ENCODE results near the gene ATP6AP1. TPM values are rescaled to one million over a fixed set of nuclear protein-coding genes. Genes with fewer than 3 reads are reported as not detected.

Gene ATP6AP1
- total RNA-seq, result 125 and 186 TPM in 2 replicates

GRCh38 chrX:154428176-154429171 lies at the start of gene ATP6AP1:
Gene ATP6AP1 (plus strand): TSS chrX:154428677. CDS start chrX:154428693, 16 bp downstream.

DNA sequence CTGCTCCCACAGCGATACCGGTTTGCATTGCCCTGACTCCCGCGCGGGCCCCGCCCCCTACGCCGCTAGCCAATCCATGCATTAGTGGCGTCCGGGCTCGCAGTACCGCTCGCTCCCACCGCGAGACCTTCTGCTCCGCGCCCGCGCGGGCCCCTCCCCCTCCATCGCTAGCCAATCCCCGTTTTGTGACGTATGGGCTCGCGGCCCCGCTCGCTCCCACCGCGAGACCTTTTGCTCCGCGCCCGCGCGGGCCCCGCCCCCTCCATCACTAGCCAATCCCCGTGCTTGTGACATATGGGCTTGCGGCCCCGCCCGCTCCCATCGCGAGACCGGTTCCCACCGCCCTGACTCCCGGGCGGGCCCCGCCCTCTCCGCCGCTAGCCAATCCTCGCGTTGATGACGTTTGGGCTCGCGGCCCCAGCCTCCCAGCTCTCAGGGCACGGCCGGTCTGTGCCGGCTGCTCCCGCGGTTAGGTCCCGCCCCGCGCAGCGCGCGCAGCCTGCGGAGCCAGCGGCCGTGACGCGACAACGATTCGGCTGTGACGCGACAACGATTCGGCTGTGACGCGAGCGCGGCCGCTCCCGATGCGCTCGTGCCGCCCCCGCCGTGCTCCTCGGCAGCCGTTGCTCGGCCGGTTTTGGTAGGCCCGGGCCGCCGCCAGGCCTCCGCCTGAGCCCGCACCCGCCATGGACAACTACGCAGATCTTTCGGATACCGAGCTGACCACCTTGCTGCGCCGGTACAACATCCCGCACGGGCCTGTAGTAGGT lies 49.5 kb upstream of the ATP6AP1 start, which contains the start of gene EMD:
Gene EMD, plus strand, starts transcription at position 497 of the 770 bp plus-strand sequence. Its CDS starts 190 bp downstream, at position 687.

DNA sequence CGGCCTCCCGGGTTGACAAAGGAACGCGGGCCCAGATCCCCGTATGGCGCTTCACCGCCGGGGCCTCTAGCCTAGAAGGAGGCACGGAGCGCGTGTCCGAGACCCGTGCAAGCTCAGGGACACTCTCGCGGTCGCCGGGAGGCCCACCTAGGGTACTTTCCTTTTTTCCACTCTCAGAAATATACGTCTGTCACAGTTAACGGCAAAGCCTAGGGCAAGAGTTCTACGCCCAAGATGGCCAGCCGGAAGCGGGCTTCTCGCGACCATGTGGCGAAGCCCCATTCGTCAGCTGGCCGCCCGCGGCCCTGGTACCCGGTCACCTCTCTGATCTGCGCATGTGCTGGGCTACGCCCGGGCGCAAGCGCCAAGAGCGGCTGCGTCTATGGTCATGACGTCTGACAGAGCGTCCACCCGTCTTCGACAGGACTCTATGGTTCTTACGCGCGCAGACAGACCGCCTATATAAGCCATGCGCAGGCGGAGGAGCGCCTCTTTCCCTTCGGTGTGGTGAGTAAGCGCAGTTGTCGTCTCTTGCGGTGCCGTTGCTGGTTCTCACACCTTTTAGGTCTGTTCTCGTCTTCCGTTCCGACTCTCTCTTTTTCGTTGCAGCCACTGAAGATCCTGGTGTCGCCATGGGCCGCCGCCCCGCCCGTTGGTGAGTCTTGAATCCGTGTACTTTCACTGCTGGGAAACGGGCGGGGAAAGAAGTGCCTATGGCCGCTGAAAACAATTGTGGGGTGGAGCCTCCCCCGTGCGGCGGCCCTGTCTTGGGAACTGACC lies 30.4 kb upstream of the ATP6AP1 start, which contains the start of gene RPL10:
Gene RPL10, plus strand, starts transcription at position 490 of the 780 bp plus-strand sequence. Its CDS starts 143 bp downstream, at position 633.

DNA sequence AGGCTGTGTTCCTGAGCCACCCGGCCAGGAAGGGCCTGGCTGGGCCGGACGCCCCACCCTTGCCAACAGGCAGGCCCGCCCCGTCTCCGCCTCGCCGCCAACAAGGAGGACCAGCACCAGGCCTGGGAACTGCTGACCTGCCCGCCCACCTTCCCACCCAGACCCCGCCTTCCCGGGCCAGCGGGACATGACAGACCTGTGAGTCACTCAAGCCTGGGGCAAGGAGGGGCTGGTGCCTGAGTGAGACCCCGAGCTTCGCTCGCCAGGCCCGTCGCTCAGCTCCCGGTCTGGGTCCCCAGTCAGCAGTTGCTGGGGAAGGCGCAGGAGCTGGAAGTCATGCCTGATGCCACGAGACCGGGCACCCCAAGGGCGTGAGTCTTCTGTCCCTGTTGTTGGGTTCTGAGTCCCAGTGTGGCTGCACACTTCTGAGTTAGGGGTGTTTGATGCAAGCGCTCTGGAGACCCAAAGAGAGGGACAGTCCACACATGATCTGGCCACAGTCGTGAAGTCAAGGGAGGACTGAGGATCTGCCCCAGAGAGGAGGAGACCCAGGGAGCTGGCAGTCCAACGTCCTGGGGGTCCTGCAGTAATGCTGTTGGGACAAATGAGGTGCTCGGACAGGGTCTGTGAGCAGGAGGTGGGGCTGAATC lies 19.1 kb upstream of the ATP6AP1 start, which contains the start of gene DNASE1L1:
Gene DNASE1L1, minus strand, starts transcription at position 33 of the 650 bp plus-strand sequence. CDS start 3,686 bp downstream, outside the sequence.

DNA sequence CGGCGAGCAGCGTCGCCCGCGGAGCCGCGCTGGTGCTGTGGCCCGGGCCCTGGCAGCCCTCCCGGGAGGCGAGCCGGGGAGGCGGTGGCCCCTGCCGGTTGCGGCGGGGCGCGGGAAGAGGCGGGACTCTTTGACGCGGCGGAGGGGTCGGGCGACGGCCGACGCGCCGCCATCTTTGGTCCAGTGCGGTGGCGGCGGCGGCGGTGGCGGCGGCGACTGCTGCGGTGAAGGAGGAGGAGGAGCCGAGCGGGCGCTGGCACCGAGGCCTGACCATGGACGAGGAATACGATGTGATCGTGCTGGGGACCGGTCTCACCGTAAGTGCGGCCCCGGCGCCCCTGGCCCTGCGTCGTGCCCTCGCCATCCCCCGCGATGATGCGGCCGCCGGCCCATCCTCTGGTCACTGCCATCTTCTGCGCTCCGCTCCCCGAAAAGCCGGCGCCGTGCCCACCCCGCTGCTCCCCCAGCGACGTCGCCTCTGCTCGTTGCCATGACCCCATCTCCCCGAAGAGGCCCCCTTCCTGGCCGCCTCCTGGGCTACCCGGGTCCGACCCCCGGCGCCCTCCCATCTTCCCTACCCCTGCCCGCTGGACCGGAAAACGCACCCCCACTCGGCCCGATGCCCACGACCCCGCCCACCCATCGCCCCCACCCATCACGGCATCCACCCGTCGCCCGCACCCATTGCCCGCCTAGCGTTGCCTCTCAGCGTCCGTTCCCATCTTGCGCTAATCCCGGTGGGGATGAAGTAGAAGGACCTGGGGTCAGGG lies 8.7 kb downstream of the ATP6AP1 start, which contains the start of gene GDI1:
Gene GDI1, plus strand, starts transcription at position 172 of the 770 bp plus-strand sequence. Its CDS starts 101 bp downstream, at position 273.

GRCh38 chrX:154443992-154444754 lies 15.7 kb downstream of the ATP6AP1 start, which contains the start of gene FAM50A:
Gene FAM50A (plus strand): TSS chrX:154444141. CDS start chrX:154444236, 95 bp downstream.

DNA sequence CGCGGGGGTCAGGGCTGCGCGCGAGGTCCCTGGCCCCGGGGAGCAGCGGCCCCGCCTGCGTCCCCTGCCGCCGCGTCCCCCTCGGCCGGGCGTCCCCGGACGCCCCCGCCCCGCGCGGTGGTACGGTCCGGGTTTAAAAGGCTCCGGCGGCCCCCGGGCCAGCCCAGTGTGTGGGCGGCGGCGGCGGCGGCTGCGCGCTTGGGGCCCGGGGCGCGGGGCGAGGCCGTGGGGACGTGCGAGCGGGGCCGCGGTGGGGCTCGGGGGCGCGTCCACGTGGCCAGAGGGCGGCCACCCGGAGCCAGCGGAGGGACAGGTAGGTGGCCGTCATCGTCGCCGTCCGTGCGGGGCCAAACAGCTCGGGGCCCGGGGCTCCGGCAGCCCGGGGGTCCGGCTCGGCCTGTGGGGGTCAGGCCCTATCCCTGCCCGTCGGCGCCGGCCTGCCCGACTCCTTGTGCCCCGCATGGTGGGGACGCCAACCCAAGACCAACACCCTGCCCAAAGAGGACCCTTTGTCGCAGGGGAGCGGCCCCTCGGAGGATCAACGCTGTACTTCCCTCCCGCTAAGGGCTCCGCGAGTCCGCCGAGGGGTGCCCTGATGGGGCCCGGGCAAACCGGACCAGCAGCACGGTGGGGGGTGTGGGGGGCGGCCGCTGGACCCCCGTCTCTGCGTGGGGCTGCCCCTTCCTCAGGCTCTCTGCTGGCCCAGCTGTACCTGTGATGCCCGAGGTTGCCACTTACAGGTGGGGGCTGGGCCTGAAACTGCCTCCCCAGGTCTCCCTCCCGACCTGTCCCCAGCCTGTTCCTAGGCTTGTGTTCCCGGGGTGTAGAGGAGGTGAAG lies 29.9 kb downstream of the ATP6AP1 start, which contains the start of gene PLXNA3:
Gene PLXNA3, plus strand, starts transcription at position 166 of the 838 bp plus-strand sequence. CDS start 1,903 bp downstream, outside the sequence.

DNA sequence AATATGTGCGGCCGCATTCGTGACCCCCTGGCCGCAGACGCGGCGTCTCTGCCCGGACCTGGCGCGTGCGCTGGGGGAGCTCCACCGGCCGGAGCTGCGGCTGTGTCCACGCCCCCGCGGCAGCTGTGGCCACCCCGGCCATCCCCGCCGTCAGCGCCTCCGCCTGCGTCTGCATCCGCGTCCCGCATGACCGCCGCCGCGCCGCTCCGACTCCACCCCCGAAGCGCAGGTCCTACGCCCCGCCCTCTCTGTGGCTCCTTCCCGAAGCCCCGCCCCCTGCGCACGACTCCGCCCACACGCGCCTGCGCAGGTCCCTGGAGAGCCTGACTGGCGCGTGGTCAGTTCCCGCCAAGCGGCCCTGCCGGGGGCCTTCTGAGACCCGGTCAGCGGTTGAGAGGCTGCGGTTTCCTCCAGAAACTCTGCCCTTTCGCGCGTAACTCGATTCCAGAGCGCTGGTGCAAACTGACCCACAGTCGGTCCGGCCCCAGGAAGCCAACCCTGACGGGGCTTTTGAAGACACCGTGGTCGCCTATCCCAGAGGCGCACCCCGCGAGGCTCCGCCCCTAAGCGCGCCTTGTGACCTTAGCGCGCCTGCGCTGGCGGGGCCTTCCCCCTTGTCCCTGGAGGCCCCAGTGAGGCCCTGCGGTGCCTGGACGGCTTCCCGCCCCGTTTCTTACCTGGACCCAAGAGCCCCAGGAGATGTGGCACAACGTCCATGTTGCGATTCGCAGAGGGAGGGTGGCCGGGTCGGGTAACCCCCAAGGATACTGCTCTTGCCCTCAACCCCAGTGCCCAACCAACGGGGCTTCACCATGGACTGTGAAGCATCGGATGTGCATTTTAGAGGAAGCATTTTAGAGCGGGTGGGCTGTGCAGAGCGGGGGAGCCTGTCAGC lies 50.5 kb downstream of the ATP6AP1 start, which contains the start of gene LAGE3:
Gene LAGE3, minus strand, starts transcription at position 554 of the 895 bp plus-strand sequence. Its CDS starts 366 bp downstream, at position 188.

Other genes with a start within 250 kb of the ATP6AP1 start
- not detected in 2 replicates for gene OPN1MW, start 246.1 kb upstream of the ATP6AP1 start, total RNA-seq
- not detected in 2 replicates for gene OPN1MW2, start 208.9 kb upstream of the ATP6AP1 start, total RNA-seq
- gene OPN1MW3, start 171.1 kb upstream of the ATP6AP1 start, total RNA-seq, result not detected in 2 replicates
- not detected in 2 replicates for gene TEX28, start 133.6 kb upstream of the ATP6AP1 start, total RNA-seq
- not detected in 2 replicates for gene TKTL1, start 132.9 kb upstream of the ATP6AP1 start, total RNA-seq
- 3,018 and 4,172 TPM in 2 replicates for gene FLNA, start 54.0 kb upstream of the ATP6AP1 start, total RNA-seq
- 19.0 and 21.5 TPM in 2 replicates for gene EMD, start 49.4 kb upstream of the ATP6AP1 start, total RNA-seq
- gene RPL10, start 30.3 kb upstream of the ATP6AP1 start, total RNA-seq, result 3,679 and 4,783 TPM in 2 replicates
- 116 and 119 TPM in 2 replicates for gene DNASE1L1, start 19.4 kb upstream of the ATP6AP1 start, total RNA-seq
- gene TAFAZZIN, start 17.1 kb upstream of the ATP6AP1 start, total RNA-seq, result 14.8 and 15.2 TPM in 2 replicates
- gene GDI1, start 8.5 kb downstream of the ATP6AP1 start, total RNA-seq, result 102 and 174 TPM in 2 replicates
- 73.1 and 81.4 TPM in 2 replicates for gene FAM50A, start 15.5 kb downstream of the ATP6AP1 start, total RNA-seq
- 29.4 and 65.7 TPM in 2 replicates for gene PLXNA3, start 29.6 kb downstream of the ATP6AP1 start, total RNA-seq
- gene LAGE3, start 50.6 kb downstream of the ATP6AP1 start, total RNA-seq, result 12.9 and 44.5 TPM in 2 replicates
- gene UBL4A, start 57.9 kb downstream of the ATP6AP1 start, total RNA-seq, result 55.2 and 63.8 TPM in 2 replicates
- 29.1 and 54.4 TPM in 2 replicates for gene SLC10A3, start 62.0 kb downstream of the ATP6AP1 start, total RNA-seq
- 34.4 and 35.0 TPM in 2 replicates for gene FAM3A, start 87.6 kb downstream of the ATP6AP1 start, total RNA-seq
- gene G6PD, start 118.2 kb downstream of the ATP6AP1 start, total RNA-seq, result 52.6 and 106 TPM in 2 replicates
- 13.7 TPM in 2 replicates for gene IKBKG, start 118.9 kb downstream of the ATP6AP1 start, total RNA-seq
- gene CTAG1A, start 156.5 kb downstream of the ATP6AP1 start, total RNA-seq, result not detected in 2 replicates
- gene CTAG1B, start 190.6 kb downstream of the ATP6AP1 start, total RNA-seq, result not detected in 2 replicates
- gene CTAG2, start 224.9 kb downstream of the ATP6AP1 start, total RNA-seq, result 0.65 and 3.3 TPM in 2 replicates

Data from smooth muscle cell of the umbilical artery (primary cell).